Measurements from ENCODE around the gene FAM3A.
A peak's percentile ranks its signal among the peaks of the same experiment; 100 is the strongest.

Gene FAM3A

GRCh38 chrX:154457491-154458115 is 58.4 kb downstream of the FAM3A start:
- DNase-seq, result peak; percentile 32

Measured in inflammatory macrophage treated with lipopolysaccharide for 4 hours (primary cell).